GM12892 (cell line): ENCODE results near the gene PCDHA2.
"Not testable (repeated sequence)": the region's sequence is repeated elsewhere in the genome, so short reads cannot be mapped to it uniquely, and the experiment has no call there.

Source experiments
- POLR2A ChIP-seq: IDR thresholded peaks from 2 replicates; pipeline ENCODE4 v1.6.1; 2011; ENCODE audit warnings: low read depth, low read length, control low read depth
- POLR2AphosphoS5 ChIP-seq: IDR thresholded peaks from 2 replicates; pipeline ENCODE4 v1.6.1; 2011; ENCODE audit warnings: low read depth, low read length, control low read depth
- TAF1 ChIP-seq: IDR thresholded peaks from 2 replicates; pipeline ENCODE4 v1.6.1; 2011; ENCODE audit warnings: low read depth, mild to moderate bottlenecking, control low read depth, low read length, borderline replicate concordance

DNA sequence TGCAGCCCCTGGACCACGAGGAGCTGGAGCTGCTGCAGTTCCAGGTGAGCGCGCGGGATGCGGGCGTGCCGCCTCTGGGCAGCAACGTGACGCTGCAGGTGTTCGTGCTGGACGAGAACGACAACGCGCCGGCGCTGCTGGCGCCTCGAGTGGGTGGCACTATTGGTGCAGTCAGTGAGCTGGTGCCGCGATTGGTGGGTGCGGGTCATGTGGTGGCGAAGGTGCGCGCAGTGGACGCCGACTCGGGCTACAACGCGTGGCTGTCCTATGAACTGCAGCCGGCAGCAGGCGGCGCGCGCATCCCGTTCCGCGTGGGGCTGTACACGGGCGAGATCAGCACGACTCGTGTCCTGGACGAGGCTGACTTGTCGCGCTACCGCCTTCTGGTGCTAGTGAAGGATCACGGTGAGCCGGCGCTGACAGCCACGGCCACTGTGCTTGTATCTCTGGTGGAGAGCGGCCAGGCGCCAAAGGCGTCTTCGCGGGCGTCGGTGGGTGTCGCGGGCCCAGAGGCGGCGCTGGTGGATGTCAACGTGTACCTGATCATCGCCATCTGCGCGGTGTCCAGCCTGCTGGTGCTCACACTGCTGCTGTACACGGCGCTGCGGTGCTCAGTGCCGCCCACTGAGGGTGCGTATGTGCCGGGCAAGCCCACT is 6.7 kb upstream of the PCDHA2 start:
- not testable (repeated sequence) for TF ChIP-seq TAF1, POLR2AphosphoS5, POLR2A
